Suprapubic skin (tissue), 4 donors: ENCODE measurements around the gene TRIP12.

ENCODE experiments used
- CTCF ChIP-seq, 2 donors: fragments of 200-600 bp in 1 of 2; fragments of 450-650 bp in 1 of 2; sonication (generic) in 1 of 2; IDR thresholded peaks; one replicate each; pipeline ENCODE4 v1.5.1; 2016 to 2019; ENCODE audit warnings: antibody characterized with exemption in 2 of 2, mild to moderate bottlenecking in 1 of 2, moderate library complexity in 1 of 2
- EP300 ChIP-seq: sonication (generic); formaldehyde crosslinking; IDR thresholded peaks from one replicate; pipeline ENCODE4 v1.6.1; 2017; ENCODE audit warnings: antibody characterized with exemption
- POLR2A ChIP-seq, 2 donors: fragments of 450-650 bp; IDR thresholded peaks; one replicate each; pipeline ENCODE4 v1.6.1; 2017; ENCODE audit warnings: antibody characterized with exemption in 2 of 2, mild to moderate bottlenecking in 2 of 2, moderate library complexity in 2 of 2
- POLR2AphosphoS5 ChIP-seq, 3 donors: sonication (generic); formaldehyde crosslinking; IDR thresholded peaks; one replicate each; pipeline ENCODE4 v1.6.1; 2017; ENCODE audit warnings: antibody characterized with exemption in 3 of 3

- TF ChIP-seq POLR2A (IDR thresholded peaks at IDR 0.05) (no peak), CTCF (IDR thresholded peaks at IDR 0.05) (no peak), POLR2AphosphoS5 (IDR thresholded peaks at IDR 0.05) (no peak), EP300 (no peak)
Measured at GRCh38 chr2:229852565-229852964, 69.2 kb downstream of the TRIP12 start.
